ENCODE data around the gene SCUBE2.
A peak's percentile ranks its signal among the peaks of the same experiment; 100 is the strongest.

Gene SCUBE2

GRCh38 chr11:9091044-9091922 lies at the start of gene SCUBE2:
Gene SCUBE2, minus strand, starts transcription at chr11:9091599. Its CDS starts 71 bp downstream, at chr11:9091528.
- DNase-seq: no peak

GRCh38 chr11:9141186-9141585 lies 49.8 kb upstream of the SCUBE2 start:
- DNase-seq: peak; percentile 47 to 55

GRCh38 chr11:9139628-9140357 lies 48.4 kb upstream of the SCUBE2 start:
- DNase-seq: no peak

- peak; percentile 48 to 56 for DNase-seq
Measured at GRCh38 chr11:9138612-9139579, 47.5 kb upstream of the SCUBE2 start.

GRCh38 chr11:9138133-9138453 lies 46.7 kb upstream of the SCUBE2 start:
- no peak for DNase-seq

GRCh38 chr11:9137293-9138132 lies 46.1 kb upstream of the SCUBE2 start:
- DNase-seq: peak; percentile 57 to 63

- DNase-seq: no peak
Measured at GRCh38 chr11:9136741-9137140, 45.3 kb upstream of the SCUBE2 start.

GRCh38 chr11:9133956-9134355 lies 42.6 kb upstream of the SCUBE2 start:
- no peak for DNase-seq

GRCh38 chr11:9132203-9132878 lies 40.9 kb upstream of the SCUBE2 start:
- peak in 1 of 2 donors; percentile 38 for DNase-seq

GRCh38 chr11:9130297-9130696 lies 38.9 kb upstream of the SCUBE2 start:
- peak; percentile 52 to 64 for DNase-seq

GRCh38 chr11:9126636-9127035 lies 35.2 kb upstream of the SCUBE2 start:
- no peak for DNase-seq

- no peak for DNase-seq
Measured at GRCh38 chr11:9125185-9125886, 33.9 kb upstream of the SCUBE2 start.

GRCh38 chr11:9123595-9124304 lies 32.4 kb upstream of the SCUBE2 start:
- no peak for DNase-seq

GRCh38 chr11:9121469-9121796 lies 30.0 kb upstream of the SCUBE2 start:
- no peak for DNase-seq

- no peak for DNase-seq
Measured at GRCh38 chr11:9120664-9121468, 29.5 kb upstream of the SCUBE2 start.

GRCh38 chr11:9118277-9118676 lies 26.9 kb upstream of the SCUBE2 start:
- DNase-seq: no peak

GRCh38 chr11:9112075-9112474 lies 20.7 kb upstream of the SCUBE2 start:
- DNase-seq: no peak

- no peak for DNase-seq
Measured at GRCh38 chr11:9109858-9110731, 18.7 kb upstream of the SCUBE2 start.

Data from inflammatory macrophage treated with lipopolysaccharide for 1 hour (primary cell).